KMS-11 (cell line): ENCODE data around the gene ARMC3.

ENCODE experiments used
- H2AFZ ChIP-seq: fragments of 200-600 bp; sonication (generic); 2 replicates; pipeline ENCODE4 v1.6.1; 2016; ENCODE audit warnings: antibody characterized with exemption, mixed run types, low read depth
- H3K27ac ChIP-seq: fragments of 200-600 bp; sonication (generic); 2 replicates; pipeline ENCODE4 v1.6.1; 2016; ENCODE audit warnings: mild to moderate bottlenecking, mixed run types
- H3K27me3 ChIP-seq: fragments of 200-600 bp; sonication (generic); 2 replicates; pipeline ENCODE4 v1.6.1; 2017; ENCODE audit warnings: mild to moderate bottlenecking, low read depth, mixed run types, moderate library complexity; ENCODE audit not compliant: insufficient read depth
- H3K36me3 ChIP-seq: fragments of 200-600 bp; sonication (generic); 2 replicates; pipeline ENCODE4 v1.6.1; 2017; ENCODE audit warnings: mild to moderate bottlenecking, mixed run types; ENCODE audit not compliant: insufficient read depth
- H3K4me1 ChIP-seq: fragments of 200-600 bp; sonication (generic); 2 replicates; pipeline ENCODE4 v1.6.1; 2016; ENCODE audit warnings: mild to moderate bottlenecking, low read depth, mixed run types; ENCODE audit not compliant: poor library complexity, severe bottlenecking
- H3K4me2 ChIP-seq: fragments of 200-600 bp; sonication (generic); 2 replicates; pipeline ENCODE4 v1.7.0; 2016; ENCODE audit warnings: mild to moderate bottlenecking, mixed run types
- H3K4me3 ChIP-seq: fragments of 200-600 bp; sonication (generic); IDR thresholded peaks from 2 replicates; pipeline ENCODE4 v1.6.1; 2017; ENCODE audit warnings: low read depth, low read length, mixed read lengths; ENCODE audit not compliant: insufficient read depth
- H3K79me2 ChIP-seq: fragments of 200-600 bp; sonication (generic); 2 replicates; pipeline ENCODE4 v1.6.1; 2016; ENCODE audit warnings: low read depth, mixed run types; ENCODE audit not compliant: insufficient read depth
- H3K9ac ChIP-seq: fragments of 200-600 bp; sonication (generic); 2 replicates; pipeline ENCODE4 v1.6.1; 2016; ENCODE audit warnings: mild to moderate bottlenecking, mixed run types
- H4K20me1 ChIP-seq: fragments of 200-600 bp; sonication (generic); 2 replicates; pipeline ENCODE4 v1.6.1; 2016; ENCODE audit warnings: mild to moderate bottlenecking, mixed run types; ENCODE audit not compliant: insufficient read depth
- TF ChIP-seq, protein P1 (sequence below): fragments of 200-600 bp; sonication (generic); conservative IDR thresholded peaks from 2 replicates; pipeline ENCODE4 v1.6.1; 2017; ENCODE audit warnings: low read depth, mild to moderate bottlenecking, antibody characterized with exemption, low read length, moderate library complexity, mixed read lengths

Gene ARMC3

DNA sequence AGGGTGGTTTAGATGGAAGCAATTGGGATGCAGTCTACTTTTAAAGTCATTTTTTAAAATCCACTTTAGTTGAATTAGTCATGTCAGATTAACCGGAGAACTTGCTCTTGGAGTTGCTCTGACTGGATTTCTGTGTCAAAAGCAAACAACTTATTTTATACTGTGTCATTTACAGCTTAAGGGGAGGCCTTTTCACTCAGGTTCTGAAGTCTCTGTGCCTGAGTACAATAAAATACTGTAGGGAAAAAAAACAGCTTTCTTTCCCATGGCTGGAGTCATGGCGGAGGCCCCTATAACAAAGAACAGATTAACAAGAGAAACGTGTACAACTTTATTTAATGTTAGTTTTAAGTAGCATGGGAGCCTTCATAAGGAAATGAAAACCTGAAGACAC, 128.3 kb downstream of the ARMC3 start:
- Histone ChIP-seq H3K27me3 (no peaks in the 10 kb centered on the region), H2AFZ (no peak overlapping the region), H3K4me1 (no peaks in the 10 kb centered on the region), H3K4me3 (no peak overlapping the region), H3K9ac (no peak overlapping the region), H3K27ac (no peak overlapping the region), H3K79me2 (no peaks in the 10 kb centered on the region), H3K36me3 (no peaks in the 10 kb centered on the region), H3K4me2 (no peak overlapping the region), H4K20me1 (no peaks in the 10 kb centered on the region)
- TF ChIP-seq, protein P1, sequence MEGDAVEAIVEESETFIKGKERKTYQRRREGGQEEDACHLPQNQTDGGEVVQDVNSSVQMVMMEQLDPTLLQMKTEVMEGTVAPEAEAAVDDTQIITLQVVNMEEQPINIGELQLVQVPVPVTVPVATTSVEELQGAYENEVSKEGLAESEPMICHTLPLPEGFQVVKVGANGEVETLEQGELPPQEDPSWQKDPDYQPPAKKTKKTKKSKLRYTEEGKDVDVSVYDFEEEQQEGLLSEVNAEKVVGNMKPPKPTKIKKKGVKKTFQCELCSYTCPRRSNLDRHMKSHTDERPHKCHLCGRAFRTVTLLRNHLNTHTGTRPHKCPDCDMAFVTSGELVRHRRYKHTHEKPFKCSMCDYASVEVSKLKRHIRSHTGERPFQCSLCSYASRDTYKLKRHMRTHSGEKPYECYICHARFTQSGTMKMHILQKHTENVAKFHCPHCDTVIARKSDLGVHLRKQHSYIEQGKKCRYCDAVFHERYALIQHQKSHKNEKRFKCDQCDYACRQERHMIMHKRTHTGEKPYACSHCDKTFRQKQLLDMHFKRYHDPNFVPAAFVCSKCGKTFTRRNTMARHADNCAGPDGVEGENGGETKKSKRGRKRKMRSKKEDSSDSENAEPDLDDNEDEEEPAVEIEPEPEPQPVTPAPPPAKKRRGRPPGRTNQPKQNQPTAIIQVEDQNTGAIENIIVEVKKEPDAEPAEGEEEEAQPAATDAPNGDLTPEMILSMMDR = no peak

DNA sequence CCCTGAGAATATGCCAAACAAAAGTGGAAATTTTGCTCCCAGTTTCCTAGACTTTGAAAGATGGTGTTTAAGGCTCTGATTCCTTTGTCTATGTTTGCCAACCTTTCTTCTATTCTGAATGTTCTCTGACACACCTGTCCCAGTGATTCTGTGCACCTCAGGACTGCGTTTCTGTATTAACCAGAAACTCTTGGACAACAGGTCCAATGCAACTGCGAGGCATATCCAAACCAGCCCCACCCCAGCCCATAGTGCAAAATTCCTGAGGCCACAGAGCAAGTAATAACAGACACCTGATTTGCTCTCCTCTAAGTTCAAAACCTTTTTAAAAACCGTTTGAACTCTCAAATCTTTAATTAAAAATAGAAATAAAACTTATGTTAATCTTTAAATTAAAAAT, 130.5 kb downstream of the ARMC3 start:
- H3K27ac ChIP-seq = no peak overlapping the region
- no peaks in the 10 kb centered on the region for H3K4me1 ChIP-seq
- H3K4me3 ChIP-seq = no peak overlapping the region
- no peak overlapping the region for H3K9ac ChIP-seq
- H2AFZ ChIP-seq = no peak overlapping the region
- no peaks in the 10 kb centered on the region for H3K36me3 ChIP-seq
- TF ChIP-seq, protein P1 = no peak
- H3K79me2 ChIP-seq = no peaks in the 10 kb centered on the region
- no peak overlapping the region for H3K4me2 ChIP-seq
- no peaks in the 10 kb centered on the region for H3K27me3 ChIP-seq
- no peaks in the 10 kb centered on the region for H4K20me1 ChIP-seq

DNA sequence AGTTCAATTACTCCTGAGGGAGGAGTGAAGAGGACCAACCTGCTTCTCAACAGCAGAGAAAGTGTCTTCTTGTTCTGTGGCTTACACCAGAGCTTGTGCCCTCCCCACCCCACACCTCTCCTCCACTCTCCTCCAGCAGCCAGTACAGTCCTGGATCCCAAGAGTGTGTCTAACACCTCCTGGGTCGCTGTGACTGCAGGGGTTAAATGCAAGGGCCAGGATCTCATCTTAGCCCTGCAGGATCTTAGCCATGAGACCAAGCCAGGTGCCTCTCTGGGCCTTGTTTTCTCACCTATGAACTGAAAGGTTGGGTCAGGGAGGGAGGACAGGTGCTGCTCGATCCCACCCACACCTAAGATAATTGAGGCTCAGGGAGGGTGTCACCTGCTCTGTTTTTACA, 133.1 kb downstream of the ARMC3 start:
- Histone ChIP-seq H3K27me3 (no peaks in the 10 kb centered on the region), H3K4me2 (no peak overlapping the region), H3K79me2 (no peaks in the 10 kb centered on the region), H3K27ac (no peak overlapping the region), H3K36me3 (no peaks in the 10 kb centered on the region), H3K4me3 (no peak overlapping the region), H3K4me1 (no peaks in the 10 kb centered on the region), H2AFZ (no peak overlapping the region), H4K20me1 (no peaks in the 10 kb centered on the region), H3K9ac (no peak overlapping the region)
- TF ChIP-seq, protein P1 = no peak

DNA sequence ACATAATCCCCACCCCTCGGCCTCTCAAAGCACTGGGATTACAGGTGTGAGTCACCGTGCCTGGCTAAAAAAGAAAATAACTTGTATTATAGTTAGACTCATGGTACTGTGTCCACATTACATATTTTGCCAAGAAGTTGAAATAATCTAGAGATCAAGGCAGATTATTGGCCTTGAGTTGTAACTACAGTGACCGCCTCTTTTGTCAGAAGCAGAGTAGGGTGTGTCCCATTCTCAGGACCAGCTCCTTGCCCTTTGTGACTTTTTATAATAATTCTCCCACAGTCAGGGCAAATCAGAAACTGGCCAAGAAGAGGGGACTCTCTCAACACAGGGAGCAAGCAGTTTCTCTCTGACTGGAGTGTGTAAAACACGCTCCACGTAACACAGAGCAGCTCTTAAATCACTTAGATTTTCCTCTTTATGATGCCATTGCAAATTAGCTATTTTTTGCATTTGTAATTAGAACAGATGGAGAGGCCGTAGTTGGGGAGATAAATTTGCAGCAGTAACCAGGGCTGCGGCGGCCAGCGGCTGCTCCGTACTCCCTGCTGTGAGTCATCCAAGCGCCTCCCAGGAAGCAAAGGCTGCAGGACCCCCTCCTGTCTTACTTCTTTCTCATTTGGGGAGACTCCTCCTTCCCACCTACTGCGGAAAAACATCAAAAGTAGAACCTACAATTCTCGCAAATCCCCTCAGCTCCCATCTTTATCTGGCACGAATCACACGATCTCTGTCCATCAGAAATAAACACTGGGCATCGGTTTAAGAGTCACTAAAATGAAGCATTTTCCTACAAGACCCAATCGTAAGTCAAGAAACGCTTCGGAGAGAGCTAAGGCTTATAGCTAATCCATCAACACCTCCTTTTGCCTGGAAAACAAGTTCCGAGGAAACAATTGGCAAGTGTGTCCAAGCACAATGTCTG, 135.5 kb downstream of the ARMC3 start:
- H3K4me2 ChIP-seq = no peak overlapping the region
- no peaks in the 10 kb centered on the region for H4K20me1 ChIP-seq
- TF ChIP-seq, protein P1 = no peak
- no peak overlapping the region for H3K27ac ChIP-seq
- no peak overlapping the region for H3K9ac ChIP-seq
- H3K36me3 ChIP-seq = no peaks in the 10 kb centered on the region
- no peaks in the 10 kb centered on the region for H3K27me3 ChIP-seq
- no peaks in the 10 kb centered on the region for H3K79me2 ChIP-seq
- no peak overlapping the region for H2AFZ ChIP-seq
- H3K4me3 ChIP-seq = no peak overlapping the region
- no peaks in the 10 kb centered on the region for H3K4me1 ChIP-seq
